IMR-90 (cell line): ENCODE measurements around the gene PRSS23. TPM values are rescaled to one million over a fixed set of nuclear protein-coding genes. Genes with fewer than 3 reads are reported as not detected.

ENCODE experiments used
- ATAC-seq: fragments of 200-7000 bp; cut with Tn5 transposase; 2 replicates; pipeline ENCODE4 v1.9.1; 2020; ENCODE audit warnings: low read depth, mild to moderate bottlenecking, moderate library complexity
- BruUV-seq: library from RNA; stranded (reverse); fragments of 400-500 nt; replicated peaks from 2 replicates; lab custom pipeline; 2021; lab: Mats Ljungman, UMichigan
- CTCF ChIA-PET: fragments of 300-600 bp; formaldehyde crosslinking; extraction: SDS; loops from one replicate; lab custom pipeline; 2021; ENCODE audit warnings: antibody characterized with exemption; lab: Yijun Ruan, JAX
- POLR2A ChIA-PET: fragments of 300-600 bp; sonication (Branson Sonifier 250); formaldehyde crosslinking; loops from one replicate; lab custom pipeline; 2022; ENCODE audit warnings: antibody characterized with exemption; ENCODE audit not compliant: unreplicated experiment; lab: Charles Lee
- DNase-seq: peaks from one replicate; pipeline ENCODE4 v3.0.0; 2013
- H2AFZ ChIP-seq: replicated peaks from 2 replicates; pipeline ENCODE3; 2013; ENCODE audit warnings: low read length, mild to moderate bottlenecking; ENCODE audit not compliant: poor library complexity
- H2AK5ac ChIP-seq: 2 replicates; pipeline ENCODE4 v1.6.1; 2013; ENCODE audit warnings: low read depth, low read length, inconsistent platforms
- H2AK9ac ChIP-seq: replicated peaks from 2 replicates; pipeline ENCODE3; 2013; ENCODE audit warnings: mild to moderate bottlenecking, low read depth, low read length, moderate library complexity; ENCODE audit not compliant: poor library complexity
- H2BK120ac ChIP-seq: 2 replicates; pipeline ENCODE4 v1.6.1; 2013; ENCODE audit warnings: low read depth, low read length, inconsistent platforms
- H2BK15ac ChIP-seq: 3 replicates; pipeline ENCODE4 v1.6.1; 2013; ENCODE audit warnings: low read depth, low read length, inconsistent platforms
- H2BK20ac ChIP-seq: 2 replicates; pipeline ENCODE4 v1.6.1; 2013; ENCODE audit warnings: low read depth, mild to moderate bottlenecking, inconsistent platforms, low read length, moderate library complexity
- H2BK5ac ChIP-seq: 2 replicates; pipeline ENCODE4 v1.6.1; 2013; ENCODE audit warnings: mild to moderate bottlenecking, low read depth, low read length, inconsistent platforms; ENCODE audit not compliant: poor library complexity, severe bottlenecking
- H3K14ac ChIP-seq: replicated peaks from 2 replicates; pipeline ENCODE4 v1.6.1; 2013; ENCODE audit warnings: low read depth, low read length, inconsistent platforms
- H3K18ac ChIP-seq: 2 replicates; pipeline ENCODE4 v1.6.1; 2013; ENCODE audit warnings: low read depth, low read length, control low read depth
- H3K23ac ChIP-seq: 2 replicates; pipeline ENCODE4 v1.6.1; 2013; ENCODE audit warnings: low read depth, low read length, inconsistent platforms
- H3K27ac ChIP-seq: 2 replicates; pipeline ENCODE4 v1.5.1; 2013; ENCODE audit warnings: mild to moderate bottlenecking, control low read depth, low read length; ENCODE audit not compliant: insufficient read depth
- H3K27me3 ChIP-seq: 2 replicates; pipeline ENCODE4 v1.6.1; 2013; ENCODE audit warnings: low read length; ENCODE audit not compliant: control insufficient read depth, insufficient read depth
- H3K36me3 ChIP-seq: 2 replicates; pipeline ENCODE4 v1.6.1; 2013; ENCODE audit warnings: low read length, mixed read lengths; ENCODE audit not compliant: control insufficient read depth, insufficient read depth
- H3K4ac ChIP-seq: 2 replicates; pipeline ENCODE4 v1.6.1; 2013; ENCODE audit warnings: low read depth, low read length, inconsistent platforms
- H3K4me1 ChIP-seq: 2 replicates; pipeline ENCODE4 v1.6.1; 2013; ENCODE audit warnings: low read length, mixed read lengths; ENCODE audit not compliant: control insufficient read depth, insufficient read depth
- H3K4me2 ChIP-seq: 2 replicates; pipeline ENCODE4 v1.6.1; 2013; ENCODE audit warnings: low read depth, mild to moderate bottlenecking, control low read depth, low read length, moderate library complexity
- H3K4me3 ChIP-seq: 2 replicates; pipeline ENCODE4 v1.5.1; 2013; ENCODE audit warnings: low read depth, mild to moderate bottlenecking, control low read depth, low read length, moderate library complexity; ENCODE audit not compliant: insufficient read depth
- H3K56ac ChIP-seq: 2 replicates; pipeline ENCODE4 v1.6.1; 2013; ENCODE audit warnings: low read length, inconsistent platforms; ENCODE audit not compliant: insufficient read depth; ENCODE audit errors: extremely low read depth
- H3K79me1 ChIP-seq, 2 experiments: 2 replicates each; pipeline ENCODE4 v1.6.1; 2013; ENCODE audit warnings: low read length in 2 of 2, inconsistent platforms in 1 of 2, low read depth in 1 of 2
- H3K9ac ChIP-seq: 2 replicates; pipeline ENCODE4 v1.6.1; 2013; ENCODE audit warnings: low read depth, low read length, control low read depth
- H3K9me1 ChIP-seq: 2 replicates; pipeline ENCODE4 v1.6.1; 2013; ENCODE audit warnings: low read length, inconsistent platforms; ENCODE audit not compliant: insufficient read depth
- H3K9me3 ChIP-seq: 2 replicates; pipeline ENCODE4 v1.6.1; 2013; ENCODE audit warnings: low read length; ENCODE audit not compliant: control insufficient read depth, insufficient read depth
- H4K20me1 ChIP-seq: 2 replicates; pipeline ENCODE4 v1.6.1; 2013; ENCODE audit warnings: low read length, inconsistent platforms; ENCODE audit not compliant: insufficient read depth
- H4K5ac ChIP-seq: 2 replicates; pipeline ENCODE4 v1.6.1; 2013; ENCODE audit warnings: mild to moderate bottlenecking, low read depth, low read length, control low read depth
- H4K8ac ChIP-seq, 2 experiments: 2 replicates each; pipeline ENCODE4 v1.6.1; 2013; ENCODE audit warnings: low read depth in 2 of 2, low read length in 2 of 2, control low read depth in 1 of 2, inconsistent platforms in 1 of 2
- H4K91ac ChIP-seq: 2 replicates; pipeline ENCODE4 v1.6.1; 2013; ENCODE audit warnings: low read depth, low read length, inconsistent platforms; ENCODE audit not compliant: insufficient read depth
- BHLHE40 ChIP-seq: fragments of 150-350 bp; IDR thresholded peaks from 2 replicates; pipeline ENCODE4 v1.6.1; 2016; ENCODE audit warnings: mild to moderate bottlenecking, low read depth, low read length
- CEBPB ChIP-seq: IDR thresholded peaks from 2 replicates; pipeline ENCODE4 v1.6.1; 2012; ENCODE audit warnings: low read depth, low read length, improper control_type of control experiment
- ELK1 ChIP-seq: fragments of 150-350 bp; IDR thresholded peaks from 2 replicates; pipeline ENCODE4 v1.6.1; 2016; ENCODE audit warnings: low read depth, mild to moderate bottlenecking, low read length, moderate library complexity, borderline replicate concordance
- MAFK ChIP-seq: IDR thresholded peaks from 2 replicates; pipeline ENCODE4 v1.6.1; 2012; ENCODE audit warnings: low read depth, low read length, improper control_type of control experiment
- MAZ ChIP-seq: IDR thresholded peaks from 2 replicates; pipeline ENCODE4 v1.6.1; 2012; ENCODE audit warnings: low read depth, mild to moderate bottlenecking, low read length, improper control_type of control experiment, moderate library complexity, borderline replicate concordance
- MXI1 ChIP-seq: IDR thresholded peaks from 2 replicates; pipeline ENCODE4 v1.6.1; 2012; ENCODE audit warnings: low read depth, mild to moderate bottlenecking, low read length, moderate library complexity, borderline replicate concordance
- RFX5 ChIP-seq: IDR thresholded peaks from 2 replicates; pipeline ENCODE4 v1.8.0; 2012; ENCODE audit warnings: low read depth, mild to moderate bottlenecking, low read length, moderate library complexity
- dilution Hi-C: fragments of 300-500 bp; cut with HindIII; formaldehyde crosslinking; loops from one replicate; pipeline ENCODE4 v1.14.3; 2018; ENCODE audit warnings: low sequenced_read_pairs; ENCODE audit not compliant: unreplicated experiment
- in situ Hi-C: fragments of 300-500 bp; cut with MboI; formaldehyde crosslinking; loops from 3 replicates; pipeline ENCODE4 v1.14.3; 2019; ENCODE audit warnings: low sequenced_read_pairs, inconsistent platforms, mixed read lengths
- intact Hi-C: fragments of 100-400 bp; cut with micrococcal nuclease; formaldehyde crosslinking; loops from 2 replicates; pipeline ENCODE4 v1.10.0; 2022
- polyA plus RNA-seq, 3 experiments: library from polyadenylated mRNA; depleted of rRNA; stranded (reverse); fragments of >200 nt; gene quantifications; 2 replicates each; pipeline ENCODE4 v1.2.3, GENCODE V29; 2012; ENCODE audit warnings: low replicate concordance in 1 of 3
- total RNA-seq: library from RNA; depleted of rRNA; stranded (reverse); fragments of >200 nt; gene quantifications from 2 replicates; pipeline ENCODE4 v1.2.3, GENCODE V29; 2012

The PRSS23 gene
- total and polyA plus RNA-seq, 2 of the 4 experiments (the other 2 are of a cell fraction): 100 to 199 TPM

GRCh38 chr11:86809561-86809960 lies 9.2 kb downstream of the PRSS23 start:
- Histone ChIP-seq H3K27me3 (no peaks in the 10 kb centered on the region), H3K23ac (no peak overlapping the region), H2AK9ac (no peak overlapping the region), H3K79me1 (peaks cover 35 to 68% of the 10 kb centered on the region in 2 experiments), H4K8ac (no peak overlapping the region), H3K4ac (no peak overlapping the region), H2BK20ac (no peak overlapping the region), H3K9me1 (peaks cover 19% of the 10 kb centered on the region), H3K4me2 (no peak overlapping the region), H3K56ac (no peak overlapping the region), H2AK5ac (no peak overlapping the region), H3K9ac (no peak overlapping the region), H3K9me3 (no peaks in the 10 kb centered on the region), H3K4me3 (no peak overlapping the region), H3K27ac (no peak overlapping the region), H4K20me1 (no peaks in the 10 kb centered on the region), H3K14ac (no peak overlapping the region), H3K36me3 (0 out of 2 replicates have a peak, but pooled peaks cover 5% of the 10 kb centered on the region), H3K18ac (no peak overlapping the region), H2BK120ac (no peak overlapping the region), H4K5ac (no peak overlapping the region), H2AFZ (no peak overlapping the region), H4K91ac (no peak overlapping the region), H2BK5ac (no peak overlapping the region), H3K4me1 (peaks cover 7% of the 10 kb centered on the region), H2BK15ac (no peak overlapping the region)
- ChIA-PET CTCF (interaction anchor here (1.0 to 1.8 kb wide), 2 partner anchors 11 to 201 kb away, joined by 3 to 4 read pairs; no protein-coding TSS in a partner anchor), POLR2A (no interaction called here)
- ATAC-seq: no peak
- dilution Hi-C loops (no loop called here), in situ Hi-C loops (no loop called here), intact Hi-C loops (no loop called here)
- DNase-seq: no peak
- BruUV-seq: no TSS peak
- TF ChIP-seq MAFK (no peak), MAZ (no peak), CEBPB (no peak), MXI1 (no peak), ELK1 (no peak), BHLHE40 (no peak), RFX5 (no peak)
